Loucy (cell line): ENCODE data around the gene SPOCK1.

Experiments
- H2AFZ ChIP-seq: fragments of 200-600 bp; sonication (generic); 2 replicates; pipeline ENCODE4 v1.6.0; 2016; ENCODE audit warnings: antibody characterized with exemption, mild to moderate bottlenecking, low read length, moderate library complexity
- H3F3A ChIP-seq: fragments of 200-600 bp; 2 replicates; pipeline ENCODE4 v1.6.0; 2016; ENCODE audit warnings: antibody characterized with exemption, low read depth, mild to moderate bottlenecking
- H3K27me3 ChIP-seq: fragments of 200-600 bp; sonication (generic); 2 replicates; pipeline ENCODE4 v1.6.1; 2014; ENCODE audit warnings: low read length, mild to moderate bottlenecking; ENCODE audit not compliant: insufficient read depth, poor library complexity, severe bottlenecking
- H3K36me3 ChIP-seq: fragments of 200-600 bp; sonication (generic); 2 replicates; pipeline ENCODE4 v1.6.1; 2016; ENCODE audit warnings: low read length; ENCODE audit not compliant: insufficient read depth
- H3K4me1 ChIP-seq: fragments of 200-600 bp; sonication (generic); 2 replicates; pipeline ENCODE4 v1.5.1; 2014; ENCODE audit warnings: low read length, mild to moderate bottlenecking; ENCODE audit not compliant: insufficient read depth, poor library complexity, severe bottlenecking
- H3K4me2 ChIP-seq: fragments of 200-600 bp; sonication (generic); 2 replicates; pipeline ENCODE4 v1.6.0; 2014; ENCODE audit warnings: antibody characterized with exemption, low read length, low read depth, mild to moderate bottlenecking; ENCODE audit not compliant: poor library complexity, severe bottlenecking
- H3K4me3 ChIP-seq: fragments of 200-600 bp; sonication (generic); 2 replicates; pipeline ENCODE4 v1.5.1; 2014; ENCODE audit warnings: low read length, mild to moderate bottlenecking, mixed read lengths; ENCODE audit not compliant: poor library complexity, severe bottlenecking
- H3K79me2 ChIP-seq: fragments of 200-600 bp; sonication (generic); 2 replicates; pipeline ENCODE4 v1.6.1; 2014; ENCODE audit warnings: low read length; ENCODE audit not compliant: insufficient read depth
- H3K9ac ChIP-seq: fragments of 200-600 bp; sonication (generic); 2 replicates; pipeline ENCODE4 v1.6.0; 2014; ENCODE audit warnings: mild to moderate bottlenecking, low read depth, low read length, moderate library complexity; ENCODE audit not compliant: poor library complexity, severe bottlenecking
- H3K9me2 ChIP-seq: fragments of 200-600 bp; sonication (generic); replicated peaks from 2 replicates; pipeline ENCODE4 v1.6.1; 2016; ENCODE audit warnings: low read depth, low read length, mixed read lengths
- H3K9me3 ChIP-seq: fragments of 200-600 bp; sonication (generic); 2 replicates; pipeline ENCODE4 v1.6.1; 2014; ENCODE audit warnings: mild to moderate bottlenecking, antibody characterized with exemption, low read length, low read depth; ENCODE audit not compliant: insufficient read depth
- H4K20me1 ChIP-seq: fragments of 200-600 bp; sonication (generic); 2 replicates; pipeline ENCODE4 v1.6.0; 2014; ENCODE audit warnings: antibody characterized with exemption, low read length, mild to moderate bottlenecking; ENCODE audit not compliant: insufficient read depth, poor library complexity, severe bottlenecking
- CTCF ChIP-seq: fragments of 200-600 bp; sonication (generic); conservative IDR thresholded peaks from 2 replicates; pipeline ENCODE4 v1.5.1; 2014; ENCODE audit warnings: mild to moderate bottlenecking, antibody characterized with exemption, low read length
- EZH2phosphoT487 ChIP-seq: fragments of 200-600 bp; IDR thresholded peaks from 2 replicates; pipeline ENCODE4 v1.6.1; 2018; ENCODE audit warnings: antibody characterized with exemption, mild to moderate bottlenecking, moderate library complexity, borderline replicate concordance

SPOCK1 gene

DNA sequence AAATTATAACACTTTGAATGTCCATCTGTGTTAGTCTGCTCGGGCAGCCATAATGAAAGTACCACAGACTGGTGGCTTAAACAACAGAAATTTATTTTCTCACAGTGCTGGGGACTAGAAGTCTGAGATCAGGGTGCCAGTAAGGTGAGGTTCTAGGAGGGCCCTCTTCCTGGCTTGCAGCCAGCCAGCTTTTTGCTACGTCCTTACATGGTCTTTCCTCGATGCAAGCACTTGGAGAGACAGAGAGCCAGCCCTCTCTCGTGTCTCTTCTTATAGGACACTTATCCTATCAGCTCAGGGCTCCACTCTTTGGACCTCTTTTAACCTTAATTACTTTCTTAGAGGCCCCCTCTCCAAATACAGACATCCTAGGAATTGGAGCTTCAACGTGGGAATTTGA is 351.8 kb downstream of the SPOCK1 start:
- H3K36me3 ChIP-seq, result no peaks in the 10 kb centered on the region
- no peaks in the 10 kb centered on the region for H3K79me2 ChIP-seq
- no peaks in the 10 kb centered on the region for H3K9me3 ChIP-seq
- H4K20me1 ChIP-seq, result no peaks in the 10 kb centered on the region
- no peak overlapping the region for H2AFZ ChIP-seq
- no peaks in the 10 kb centered on the region for H3K9me2 ChIP-seq
- H3K4me2 ChIP-seq, result peak overlapping the region; percentile 22
- no peaks in the 10 kb centered on the region for H3K27me3 ChIP-seq
- H3K4me3 ChIP-seq, result no peak overlapping the region
- peaks cover 8% of the 10 kb centered on the region for H3K4me1 ChIP-seq
- H3F3A ChIP-seq, result no peaks in the 10 kb centered on the region
- H3K9ac ChIP-seq, result no peak overlapping the region
- TF ChIP-seq CTCF (no peak), EZH2phosphoT487 (no peak)

DNA sequence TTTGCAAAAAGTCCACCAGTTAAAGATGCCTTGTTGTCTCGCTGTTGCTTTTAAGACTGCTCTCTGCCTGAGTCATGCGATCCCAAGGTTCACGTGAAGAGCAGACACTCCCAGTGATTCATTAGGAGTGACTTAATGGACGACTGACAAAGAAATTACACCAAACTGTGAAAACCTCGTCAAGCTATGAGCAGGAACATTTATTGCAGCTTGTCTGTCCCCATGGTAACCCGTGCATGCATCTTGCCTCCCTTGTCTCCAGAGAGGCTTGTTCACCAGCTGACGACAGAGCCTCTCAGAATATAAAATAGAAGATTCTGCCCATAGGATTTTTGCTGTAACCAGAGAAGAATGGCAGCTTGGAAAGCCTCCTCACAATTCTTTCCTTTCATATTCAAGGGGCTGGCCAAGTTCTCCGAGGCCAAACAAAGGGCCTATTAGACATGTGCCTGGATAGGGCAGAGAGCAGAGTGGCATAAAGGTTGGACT is 352.7 kb downstream of the SPOCK1 start:
- Histone ChIP-seq H3K27me3 (no peaks in the 10 kb centered on the region), H2AFZ (no peak overlapping the region), H3K79me2 (no peaks in the 10 kb centered on the region), H3K9ac (no peak overlapping the region), H3K9me3 (no peaks in the 10 kb centered on the region), H3F3A (no peaks in the 10 kb centered on the region), H3K4me2 (no peak overlapping the region), H3K4me1 (peaks cover 8% of the 10 kb centered on the region), H3K4me3 (no peak overlapping the region), H3K9me2 (no peaks in the 10 kb centered on the region), H4K20me1 (no peaks in the 10 kb centered on the region), H3K36me3 (no peaks in the 10 kb centered on the region)
- no peak for TF ChIP-seq CTCF
- no peak for TF ChIP-seq EZH2phosphoT487

DNA sequence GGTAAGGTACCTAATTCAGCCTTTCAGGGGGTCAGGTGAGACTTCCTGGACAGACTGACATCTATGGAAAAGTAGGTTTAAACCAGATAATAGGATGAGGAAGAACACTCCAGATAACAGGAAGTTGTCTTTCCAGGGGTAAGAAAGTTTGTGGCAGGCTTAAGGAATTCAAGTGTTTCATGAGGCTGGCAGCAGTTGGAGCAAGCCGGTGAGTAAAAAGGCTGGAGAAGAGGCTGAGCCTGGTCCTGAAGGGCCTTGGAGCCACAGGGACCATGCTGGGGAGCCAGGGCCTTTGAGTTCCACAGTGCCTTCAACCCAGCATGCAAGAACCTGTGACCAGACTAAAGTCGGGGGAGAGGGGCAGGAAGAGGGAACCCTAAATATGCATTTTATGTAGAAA is 353.4 kb downstream of the SPOCK1 start:
- H2AFZ ChIP-seq, result no peak overlapping the region
- no peaks in the 10 kb centered on the region for H3F3A ChIP-seq
- H3K9me3 ChIP-seq, result no peaks in the 10 kb centered on the region
- H3K4me3 ChIP-seq, result no peak overlapping the region
- no peak overlapping the region for H3K4me2 ChIP-seq
- H4K20me1 ChIP-seq, result no peaks in the 10 kb centered on the region
- peaks cover 8% of the 10 kb centered on the region for H3K4me1 ChIP-seq
- H3K27me3 ChIP-seq, result no peaks in the 10 kb centered on the region
- no peaks in the 10 kb centered on the region for H3K9me2 ChIP-seq
- no peaks in the 10 kb centered on the region for H3K79me2 ChIP-seq
- no peak for TF ChIP-seq CTCF
- no peak for TF ChIP-seq EZH2phosphoT487
- H3K36me3 ChIP-seq, result no peaks in the 10 kb centered on the region
- H3K9ac ChIP-seq, result no peak overlapping the region
